Fibroblast of lung (primary cell): ENCODE measurements around the gene ZFP42. TPM values are rescaled to one million over a fixed set of nuclear protein-coding genes. Genes with fewer than 3 reads are reported as not detected.
"Not testable (repeated sequence)": the region's sequence is repeated elsewhere in the genome, so short reads cannot be mapped to it uniquely, and the experiment has no call there.

Experiments used
- DNase-seq, 2 donors: peaks; one replicate each; pipeline versions ENCODE4 v3.0.0 to v3.0.0-alpha.2; 2010; ENCODE audit warnings: low read depth in 2 of 2
- H2AFZ ChIP-seq: 2 replicates; pipeline ENCODE4 v1.5.1; 2012; ENCODE audit warnings: low read length, control low read depth, inconsistent platforms
- H3K27ac ChIP-seq: 2 replicates; pipeline ENCODE4 v1.5.1; 2011; ENCODE audit warnings: low read length, control low read depth; ENCODE audit not compliant: insufficient read depth
- H3K27me3 ChIP-seq: 2 replicates; pipeline ENCODE4 v1.5.1; 2011; ENCODE audit warnings: mild to moderate bottlenecking, low read length; ENCODE audit not compliant: control insufficient read depth, insufficient read depth
- H3K36me3 ChIP-seq: 2 replicates; pipeline ENCODE4 v1.5.1; 2011; ENCODE audit warnings: low read length; ENCODE audit not compliant: control insufficient read depth, insufficient read depth
- H3K4me1 ChIP-seq: 2 replicates; pipeline ENCODE4 v1.5.1; 2011; ENCODE audit warnings: low read length; ENCODE audit not compliant: control insufficient read depth, insufficient read depth; ENCODE audit errors: extremely low read depth
- H3K4me2 ChIP-seq: 2 replicates; pipeline ENCODE4 v1.5.1; 2011; ENCODE audit warnings: low read length, control low read depth; ENCODE audit not compliant: insufficient read depth; ENCODE audit errors: extremely low read depth
- H3K4me3 ChIP-seq, 4 experiments: fragments of 200-600 bp in 1 of 4; sonication (generic) in 1 of 4; replicated peaks in 1 of 4; 2 replicates each; pipeline ENCODE4 v1.5.1; 2011 to 2016; ENCODE audit warnings: low read length in 4 of 4, low read depth in 3 of 4, mild to moderate bottlenecking in 3 of 4, control low read depth in 2 of 4, inconsistent platforms in 1 of 4, mixed read lengths in 1 of 4; ENCODE audit not compliant: insufficient read depth in 1 of 4; ENCODE audit errors: control extremely low read depth in 1 of 4
- H3K79me2 ChIP-seq: 2 replicates; pipeline ENCODE4 v1.5.1; 2012; ENCODE audit warnings: mild to moderate bottlenecking, low read length, inconsistent platforms; ENCODE audit not compliant: control insufficient read depth, insufficient read depth
- H3K9ac ChIP-seq: 2 replicates; pipeline ENCODE4 v1.5.1; 2011; ENCODE audit warnings: mild to moderate bottlenecking, low read length, control low read depth; ENCODE audit not compliant: insufficient read depth
- H3K9me3 ChIP-seq: 2 replicates; pipeline ENCODE4 v1.5.1; 2012; ENCODE audit warnings: low read depth, low read length; ENCODE audit not compliant: control insufficient read depth, insufficient read depth
- H4K20me1 ChIP-seq: 2 replicates; pipeline ENCODE4 v1.5.1; 2011; ENCODE audit warnings: low read length; ENCODE audit not compliant: control insufficient read depth, insufficient read depth; ENCODE audit errors: extremely low read depth
- CTCF ChIP-seq, 2 donors: IDR thresholded peaks in 1 of 2; conservative IDR thresholded peaks in 1 of 2; 1 replicate in 1 of 2; 2 replicates in 1 of 2; pipeline ENCODE4 v1.5.1; 2011 to 2012; ENCODE audit warnings: low read length in 2 of 2, control low read depth in 1 of 2, inconsistent platforms in 1 of 2, low read depth in 1 of 2, mild to moderate bottlenecking in 1 of 2
- EZH2 ChIP-seq: IDR thresholded peaks from 2 replicates; pipeline ENCODE4 v1.5.1; 2012; ENCODE audit warnings: low read length, control low read depth, mild to moderate bottlenecking; ENCODE audit errors: missing control alignments
- polyA plus RNA-seq, 2 donors: library from polyadenylated mRNA; depleted of rRNA in 1 of 2; stranded (reverse) in 1 of 2; unstranded in 1 of 2; fragments of >200 nt; gene quantifications; 2 replicates each; pipeline ENCODE4 v1.2.1, GENCODE V29; 2011 to 2012; ENCODE audit warnings: missing spikeins in 1 of 2
- total RNA-seq: library from RNA; depleted of rRNA; stranded (reverse); fragments of >200 nt; gene quantifications from 2 replicates; pipeline ENCODE4 v1.2.1, GENCODE V29; 2014

The ZFP42 gene
- total and polyA plus RNA-seq, 2 donors (not counting 1 experiment from before 2014, with no cell fraction given), result 0.33 TPM; not detected in 1

- Histone ChIP-seq H3K27me3 (no peaks in the 10 kb centered on the region), H2AFZ (no peak overlapping the region), H3K4me3 (no peak overlapping the region), H3K4me2 (no peak overlapping the region), H3K27ac (no peak overlapping the region), H3K9me3 (no peaks in the 10 kb centered on the region), H3K79me2 (no peaks in the 10 kb centered on the region), H3K36me3 (no peaks in the 10 kb centered on the region), H3K9ac (no peak overlapping the region), H3K4me1 (no peaks in the 10 kb centered on the region), H4K20me1 (no peaks in the 10 kb centered on the region)
- TF ChIP-seq EZH2 (no peak), CTCF (conservative IDR thresholded peaks at IDR 0.05 in 1 of 2, IDR thresholded peaks at IDR 0.05 in 1 of 2; ENCODE audit: low read depth in 1 of 2, low read length in 2 of 2) (no peak)
- no peak for DNase-seq
These were observed 1.1 kb downstream of the ZFP42 start for GRCh38 chr4:187996502-187997177.

- not testable (repeated sequence) for H3K4me1 ChIP-seq, H3K27ac ChIP-seq, H2AFZ ChIP-seq, H3K36me3 ChIP-seq, H3K9ac ChIP-seq, DNase-seq, H3K4me2 ChIP-seq, H3K27me3 ChIP-seq, H4K20me1 ChIP-seq, H3K79me2 ChIP-seq, H3K9me3 ChIP-seq, H3K4me3 ChIP-seq
These were observed 2.4 kb downstream of the ZFP42 start for GRCh38 chr4:187997991-187998390.

- Histone ChIP-seq H2AFZ (no peak overlapping the region), H3K27me3 (no peaks in the 10 kb centered on the region), H3K4me3 (no peak overlapping the region), H3K4me2 (no peak overlapping the region), H3K79me2 (no peaks in the 10 kb centered on the region), H3K9me3 (no peaks in the 10 kb centered on the region), H3K36me3 (no peaks in the 10 kb centered on the region), H4K20me1 (no peaks in the 10 kb centered on the region), H3K4me1 (no peaks in the 10 kb centered on the region), H3K27ac (no peak overlapping the region), H3K9ac (no peak overlapping the region)
- TF ChIP-seq CTCF (conservative IDR thresholded peaks at IDR 0.05 in 1 of 2, IDR thresholded peaks at IDR 0.05 in 1 of 2; ENCODE audit: low read depth in 1 of 2, low read length in 2 of 2), result no peak
- no peak for TF ChIP-seq EZH2
- DNase-seq, result no peak
These were observed 3.9 kb downstream of the ZFP42 start for GRCh38 chr4:187999406-187999932.
